Activated CD8-positive, alpha-beta memory T cell treated with anti-CD3 and anti-CD28 coated beads, Interleukin-2, amount 50 U/mL, for 4 hours (primary cell): ENCODE measurements around the gene PRCC.

Experiments used
- DNase-seq: peaks from one replicate; pipeline ENCODE4 v3.0.0-alpha.2; 2020

The PRCC gene

GRCh38 chr1:156845953-156846545 lies 78.7 kb downstream of the PRCC start:
- no peak for DNase-seq

GRCh38 chr1:156846643-156847042 lies 79.3 kb downstream of the PRCC start:
- DNase-seq, result no peak

- DNase-seq, result no peak
Measured at GRCh38 chr1:156847591-156848460, 80.5 kb downstream of the PRCC start.

GRCh38 chr1:156848461-156849150 lies 81.3 kb downstream of the PRCC start:
- peak; percentile 65 for DNase-seq

DNA sequence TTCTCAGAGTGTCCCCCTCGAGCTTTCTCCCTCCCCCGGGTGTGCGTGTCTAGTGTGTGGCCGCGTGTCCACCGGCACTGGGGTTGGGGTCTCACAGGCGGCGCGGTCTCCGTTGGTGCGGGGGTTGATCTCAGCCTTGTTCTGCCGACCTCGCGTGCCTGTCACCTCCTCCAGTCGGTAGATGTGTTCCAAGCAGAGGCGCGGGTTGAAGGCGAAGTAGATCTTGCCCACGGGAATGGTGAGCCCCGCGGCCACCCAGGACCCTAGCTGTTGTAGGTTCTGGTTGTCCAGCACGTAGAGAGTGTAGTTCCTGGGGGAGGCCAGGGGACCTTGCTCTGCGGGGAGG lies 81.8 kb downstream of the PRCC start:
- DNase-seq, result no peak
